Stimulated activated naive CD8-positive, alpha-beta T cell treated with anti-CD3 and anti-CD28 coated beads, Interleukin-15, amount 100 ng/mL, for 72 hours (primary cell): ENCODE results near the gene CATSPER3.

ENCODE experiments used
- ATAC-seq: fragments of 150-1000 bp; cut with Tn5 transposase; 2 replicates; pipeline ENCODE4 v1.10.0; 2021; ENCODE audit warnings: mild to moderate bottlenecking, moderate library complexity
- DNase-seq, 2 donors: peaks; one replicate each; pipeline ENCODE4 v3.0.0; 2021 to 2022
- H3K27ac Mint-ChIP-seq, 2 donors: one replicate each; pipeline ENCODE4 v1.8.0; 2022; ENCODE audit warnings: mild to moderate bottlenecking in 2 of 2, mixed read lengths in 2 of 2, moderate library complexity in 2 of 2
- H3K27me3 Mint-ChIP-seq: one replicate; pipeline ENCODE4 v1.8.0; 2022; ENCODE audit warnings: mixed read lengths
- H3K4me1 Mint-ChIP-seq: one replicate; pipeline ENCODE4 v1.8.0; 2022; ENCODE audit warnings: mild to moderate bottlenecking, mixed read lengths
- H3K4me3 Mint-ChIP-seq, 2 donors: one replicate each; pipeline ENCODE4 v1.8.0; 2022; ENCODE audit warnings: mild to moderate bottlenecking in 2 of 2, mixed read lengths in 2 of 2, moderate library complexity in 1 of 2
- H3K9me3 Mint-ChIP-seq, 2 donors: one replicate each; pipeline ENCODE4 v1.8.0; 2022; ENCODE audit warnings: mixed read lengths in 2 of 2

The CATSPER3 gene

DNA sequence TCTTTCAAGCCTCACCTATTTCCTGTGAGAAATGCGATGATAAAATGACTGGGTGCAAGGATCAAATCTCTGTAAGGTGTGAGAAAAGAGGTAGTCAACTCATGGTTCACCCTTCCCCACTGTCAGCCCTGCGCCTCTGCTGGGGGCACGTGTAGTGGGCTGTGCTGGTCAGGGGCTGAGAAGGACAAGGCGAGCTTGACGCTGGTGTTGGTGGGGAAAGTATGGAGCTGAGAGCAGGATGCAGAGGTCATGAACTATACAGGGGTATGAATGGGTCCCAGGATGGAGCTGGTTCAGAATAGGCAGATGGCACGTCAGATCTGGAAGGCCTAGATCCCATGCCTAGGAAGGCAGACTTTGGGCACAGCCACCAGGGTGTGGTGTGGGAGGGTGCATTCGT is 45.7 kb downstream of the CATSPER3 start:
- no peak overlapping the region for H3K4me3 Mint-ChIP-seq

DNA sequence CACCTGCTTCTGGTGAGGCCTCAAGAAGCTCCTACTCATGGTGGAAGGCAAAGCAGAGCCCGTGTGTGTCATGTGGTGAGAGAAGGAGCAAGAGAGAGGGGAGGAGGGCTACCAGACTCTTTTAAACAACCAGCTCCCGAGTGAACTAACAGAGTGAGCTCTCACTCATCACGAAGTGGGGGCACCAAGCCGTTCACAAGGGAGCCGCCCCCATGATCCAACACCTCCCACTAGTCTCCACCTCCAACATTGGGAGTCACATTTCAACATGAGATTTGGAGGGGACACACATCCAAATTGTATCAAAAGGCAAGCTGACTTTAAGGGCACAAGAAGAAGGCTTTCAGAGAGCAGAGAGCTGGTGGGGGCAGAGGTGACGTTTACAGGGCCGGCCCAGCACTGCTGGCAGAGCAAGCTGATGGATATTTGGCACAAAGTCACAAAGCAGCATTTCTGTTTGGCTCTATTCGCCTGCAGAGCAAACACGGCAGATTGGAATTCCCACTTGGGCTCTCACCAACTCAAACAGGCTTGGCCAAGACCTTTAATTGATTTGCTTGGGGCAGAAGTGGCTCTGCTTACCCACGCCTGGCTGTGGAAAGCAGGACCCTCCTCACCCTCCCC is 46.4 kb downstream of the CATSPER3 start:
- Mint-ChIP-seq H3K4me3 (no peak overlapping the region), H3K9me3 (no peaks in the 10 kb centered on the region), H3K27me3 (no peaks in the 10 kb centered on the region), H3K27ac (no peak overlapping the region), H3K4me1 (no peaks in the 10 kb centered on the region)
- DNase-seq (no peak), ATAC-seq (no peak)

More for the DNA sequence above, 45.7 kb downstream of the CATSPER3 start:
- Mint-ChIP-seq H3K27ac (no peak overlapping the region), H3K9me3 (no peaks in the 10 kb centered on the region), H3K27me3 (no peaks in the 10 kb centered on the region), H3K4me1 (no peaks in the 10 kb centered on the region)
- no peak for ATAC-seq
- no peak for DNase-seq

GRCh38 chr5:135015942-135016341 is 48.2 kb downstream of the CATSPER3 start:
- Mint-ChIP-seq H3K4me3 (no peak overlapping the region), H3K27me3 (no peaks in the 10 kb centered on the region), H3K4me1 (no peaks in the 10 kb centered on the region), H3K9me3 (no peaks in the 10 kb centered on the region), H3K27ac (no peak overlapping the region)
- DNase-seq (no peak), ATAC-seq (no peak)

GRCh38 chr5:135016861-135017290 is 49.2 kb downstream of the CATSPER3 start:
- ATAC-seq = no peak
- Mint-ChIP-seq H3K27ac (peak overlapping the region in 1 of 2 donors; percentile 22), H3K4me3 (no peak overlapping the region), H3K27me3 (no peaks in the 10 kb centered on the region), H3K4me1 (no peaks in the 10 kb centered on the region), H3K9me3 (no peaks in the 10 kb centered on the region)
- no peak for DNase-seq

GRCh38 chr5:135018457-135018856 is 50.8 kb downstream of the CATSPER3 start:
- H3K9me3 Mint-ChIP-seq = no peaks in the 10 kb centered on the region
- H3K27ac Mint-ChIP-seq = no peak overlapping the region
- no peak overlapping the region for H3K4me3 Mint-ChIP-seq
- no peaks in the 10 kb centered on the region for H3K4me1 Mint-ChIP-seq
- no peak for ATAC-seq
- DNase-seq = no peak
- H3K27me3 Mint-ChIP-seq = no peaks in the 10 kb centered on the region

- no peaks in the 10 kb centered on the region for H3K27me3 Mint-ChIP-seq
- H3K4me1 Mint-ChIP-seq = no peaks in the 10 kb centered on the region
- no peak for ATAC-seq
Measured at GRCh38 chr5:135019314-135019713, 51.6 kb downstream of the CATSPER3 start.

DNA sequence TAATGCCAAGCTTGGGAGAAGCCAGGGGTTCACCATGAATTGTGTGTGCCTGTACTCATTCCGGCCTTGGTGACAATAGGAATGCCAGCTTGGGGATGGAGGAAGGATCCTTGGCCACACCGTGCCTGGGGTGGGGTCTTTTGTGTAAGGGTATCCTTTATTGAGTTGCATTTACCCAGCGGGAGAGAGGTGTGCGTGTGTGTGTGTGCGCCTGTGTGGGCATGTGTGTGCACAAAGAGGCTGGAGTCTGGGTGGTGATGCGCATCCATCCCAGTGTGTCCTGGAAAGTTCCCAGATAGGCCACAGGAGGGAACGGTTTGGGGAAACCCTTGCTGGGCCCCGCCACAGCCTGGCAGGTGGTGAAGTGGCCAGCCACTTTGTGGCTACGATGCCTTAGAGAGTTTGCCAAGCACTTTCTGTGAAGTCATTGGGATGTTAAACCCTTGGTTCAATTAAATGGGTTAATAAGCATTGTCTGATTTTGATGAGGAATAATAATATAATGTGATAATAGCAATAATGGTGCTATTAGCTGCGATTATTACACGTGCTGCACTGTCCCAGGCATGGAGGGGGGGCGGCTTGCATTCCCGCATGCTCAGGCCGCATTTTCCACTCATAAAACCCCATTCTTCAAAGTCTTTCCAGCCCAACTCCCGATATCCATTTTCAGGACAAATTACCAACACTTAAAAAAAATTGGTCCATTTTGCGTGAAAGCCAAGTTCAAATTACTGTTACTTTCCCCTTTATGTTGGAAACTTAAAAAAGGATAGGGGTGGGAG is 52.6 kb downstream of the CATSPER3 start:
- DNase-seq (no peak), ATAC-seq (no peak)
- Mint-ChIP-seq H3K9me3 (no peaks in the 10 kb centered on the region), H3K27ac (peak overlapping the region in 1 of 2 donors; percentile 38), H3K4me3 (no peak overlapping the region), H3K27me3 (no peaks in the 10 kb centered on the region), H3K4me1 (no peaks in the 10 kb centered on the region)

More at GRCh38 chr5:135019314-135019713, 51.6 kb downstream of the CATSPER3 start:
- Mint-ChIP-seq H3K27ac (peak overlapping the region in 1 of 2 donors; percentile 19), H3K4me3 (no peak overlapping the region), H3K9me3 (no peaks in the 10 kb centered on the region)
- DNase-seq = no peak

DNA sequence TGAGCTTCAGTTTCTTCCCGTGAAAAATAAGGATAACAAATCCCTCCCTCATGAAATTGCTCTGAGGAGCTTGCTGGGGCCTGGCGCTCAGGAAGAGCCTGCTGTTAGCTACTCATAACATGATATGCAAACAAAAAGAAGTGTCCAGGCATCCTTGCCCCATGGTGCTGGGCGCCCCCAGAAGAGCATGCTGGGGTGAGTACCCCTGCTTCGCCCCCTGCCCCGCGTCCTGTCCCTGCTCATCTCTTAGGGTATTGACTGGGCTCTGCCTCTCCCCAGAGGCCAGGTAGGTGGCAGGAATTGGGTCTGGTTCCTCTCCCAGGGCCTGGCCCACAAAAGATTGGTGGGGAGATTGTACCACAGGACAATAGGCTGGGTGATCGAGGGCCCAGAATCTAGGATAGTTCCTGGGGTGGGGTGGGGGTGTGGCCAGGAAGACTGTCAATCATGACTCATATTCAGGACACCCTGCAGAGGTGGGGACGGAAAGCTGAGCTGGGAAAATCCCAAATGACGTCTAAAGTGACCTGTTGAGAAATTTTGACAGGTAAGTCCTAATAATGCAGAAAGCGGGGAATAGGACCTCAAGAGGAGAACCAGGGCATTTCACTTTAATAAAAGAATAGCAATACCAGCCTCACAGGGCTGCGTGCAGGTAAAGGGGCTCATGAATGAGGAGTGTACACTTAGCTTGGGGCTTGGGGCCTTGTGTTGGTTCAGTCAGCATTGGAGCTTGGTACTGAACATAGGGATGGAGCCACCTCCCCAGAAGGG is 57.4 kb downstream of the CATSPER3 start:
- Mint-ChIP-seq H3K27me3 (peaks cover 43% of the 10 kb centered on the region), H3K9me3 (no peaks in the 10 kb centered on the region), H3K27ac (no peak overlapping the region), H3K4me1 (peaks cover 13% of the 10 kb centered on the region), H3K4me3 (no peak overlapping the region)
- ATAC-seq = no peak
- no peak for DNase-seq

GRCh38 chr5:135025730-135026644 is 58.3 kb downstream of the CATSPER3 start:
- Mint-ChIP-seq H3K9me3 (no peaks in the 10 kb centered on the region), H3K4me3 (no peak overlapping the region), H3K27me3 (peaks cover 51% of the 10 kb centered on the region), H3K4me1 (peaks cover 21% of the 10 kb centered on the region), H3K27ac (no peak overlapping the region)
- DNase-seq (no peak), ATAC-seq (no peak)

DNA sequence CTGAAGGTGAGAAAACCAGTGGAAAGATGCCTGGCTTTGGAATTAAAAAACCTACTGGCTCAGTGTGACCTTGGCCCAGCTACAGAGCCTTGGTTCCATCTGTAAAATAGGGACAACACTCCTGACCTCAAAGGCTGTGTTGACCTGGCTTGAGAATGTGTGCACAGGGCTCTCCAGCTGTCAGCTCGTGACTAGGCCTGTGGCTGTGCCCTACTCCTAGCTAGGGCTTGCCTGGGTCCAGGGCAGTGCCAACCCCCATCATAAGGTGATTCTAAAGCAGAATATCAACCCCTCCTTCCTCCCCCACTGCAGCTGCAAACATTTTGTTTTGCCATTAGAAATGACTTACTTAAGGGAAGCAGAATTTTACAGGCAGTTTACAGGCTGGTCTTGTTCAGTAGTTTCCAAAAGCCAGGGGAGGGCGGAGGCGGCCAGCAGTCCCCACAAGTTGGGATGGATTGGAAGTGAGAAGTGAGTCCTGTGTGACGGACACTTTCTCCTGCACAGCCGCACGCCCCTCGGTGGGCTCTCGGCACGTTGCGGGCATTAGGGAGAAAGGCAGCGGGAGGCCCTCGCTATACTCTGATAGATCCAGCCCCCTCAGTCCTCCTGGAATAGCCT is 59.0 kb downstream of the CATSPER3 start:
- H3K9me3 Mint-ChIP-seq = no peaks in the 10 kb centered on the region
- H3K27me3 Mint-ChIP-seq = peaks cover 59% of the 10 kb centered on the region
- no peak overlapping the region for H3K4me3 Mint-ChIP-seq
- ATAC-seq (no peak), DNase-seq (no peak)
- peaks cover 29% of the 10 kb centered on the region for H3K4me1 Mint-ChIP-seq
- no peak overlapping the region for H3K27ac Mint-ChIP-seq

DNA sequence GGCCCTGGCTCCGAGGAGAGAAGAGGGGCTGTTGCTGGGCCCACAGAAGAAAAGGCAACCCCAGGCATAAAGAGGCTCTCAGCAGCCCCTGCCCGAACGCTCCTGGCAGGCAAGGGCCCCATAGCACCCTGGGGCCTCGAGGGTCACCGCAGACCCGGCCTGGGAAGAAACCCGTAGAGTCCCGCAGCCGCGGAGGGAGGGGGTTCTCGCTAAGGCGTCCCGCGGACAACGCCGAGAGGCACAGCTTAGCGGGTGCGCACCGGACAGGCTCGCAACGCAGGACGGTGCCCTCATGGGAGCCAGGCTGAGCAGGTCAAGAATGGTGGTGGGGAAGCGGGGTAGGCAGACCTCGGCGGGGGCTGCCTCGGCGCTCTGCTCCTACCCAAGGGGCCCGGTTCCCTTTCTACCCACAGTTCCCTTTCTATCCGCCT is 59.6 kb downstream of the CATSPER3 start:
- peaks cover 34% of the 10 kb centered on the region for H3K4me1 Mint-ChIP-seq
- no peak overlapping the region for H3K27ac Mint-ChIP-seq
- H3K4me3 Mint-ChIP-seq = no peak overlapping the region
- H3K9me3 Mint-ChIP-seq = no peaks in the 10 kb centered on the region
- ATAC-seq (no peak), DNase-seq (no peak)
- peaks cover 64% of the 10 kb centered on the region for H3K27me3 Mint-ChIP-seq

- H3K9me3 Mint-ChIP-seq = no peaks in the 10 kb centered on the region
- H3K4me1 Mint-ChIP-seq = peaks cover 39% of the 10 kb centered on the region
- peaks cover 71% of the 10 kb centered on the region for H3K27me3 Mint-ChIP-seq
- no peak overlapping the region for H3K4me3 Mint-ChIP-seq
- ATAC-seq (peak; percentile 10), DNase-seq (no peak)
- H3K27ac Mint-ChIP-seq = no peak overlapping the region
Measured at GRCh38 chr5:135027697-135028615, 60.2 kb downstream of the CATSPER3 start.

GRCh38 chr5:135028791-135029476 is 61.2 kb downstream of the CATSPER3 start:
- ATAC-seq = no peak
- peak overlapping the region in 1 of 2 donors; percentile 40 for H3K4me3 Mint-ChIP-seq
- DNase-seq = no peak
- peaks cover 46% of the 10 kb centered on the region for H3K4me1 Mint-ChIP-seq
- no peaks in the 10 kb centered on the region for H3K9me3 Mint-ChIP-seq
- H3K27ac Mint-ChIP-seq = no peak overlapping the region
- peaks cover 78% of the 10 kb centered on the region for H3K27me3 Mint-ChIP-seq
